ENCODE results near the gene RAB44.

GRCh38 chr6:36678488-36679042, 19.1 kb upstream of the RAB44 start, which contains the start of gene CDKN1A:
- TF ChIP-seq, protein P1, sequence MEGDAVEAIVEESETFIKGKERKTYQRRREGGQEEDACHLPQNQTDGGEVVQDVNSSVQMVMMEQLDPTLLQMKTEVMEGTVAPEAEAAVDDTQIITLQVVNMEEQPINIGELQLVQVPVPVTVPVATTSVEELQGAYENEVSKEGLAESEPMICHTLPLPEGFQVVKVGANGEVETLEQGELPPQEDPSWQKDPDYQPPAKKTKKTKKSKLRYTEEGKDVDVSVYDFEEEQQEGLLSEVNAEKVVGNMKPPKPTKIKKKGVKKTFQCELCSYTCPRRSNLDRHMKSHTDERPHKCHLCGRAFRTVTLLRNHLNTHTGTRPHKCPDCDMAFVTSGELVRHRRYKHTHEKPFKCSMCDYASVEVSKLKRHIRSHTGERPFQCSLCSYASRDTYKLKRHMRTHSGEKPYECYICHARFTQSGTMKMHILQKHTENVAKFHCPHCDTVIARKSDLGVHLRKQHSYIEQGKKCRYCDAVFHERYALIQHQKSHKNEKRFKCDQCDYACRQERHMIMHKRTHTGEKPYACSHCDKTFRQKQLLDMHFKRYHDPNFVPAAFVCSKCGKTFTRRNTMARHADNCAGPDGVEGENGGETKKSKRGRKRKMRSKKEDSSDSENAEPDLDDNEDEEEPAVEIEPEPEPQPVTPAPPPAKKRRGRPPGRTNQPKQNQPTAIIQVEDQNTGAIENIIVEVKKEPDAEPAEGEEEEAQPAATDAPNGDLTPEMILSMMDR (IDR thresholded peaks at IDR 0.05; ENCODE audit: low read length), result no peak
- no peak for TF ChIP-seq EZH2 (IDR thresholded peaks at IDR 0.05; ENCODE audit: borderline replicate concordance, low read length)

All from OCI-LY1 (cell line).